Measurements from ENCODE around the gene AFF3.

The AFF3 gene

DNA sequence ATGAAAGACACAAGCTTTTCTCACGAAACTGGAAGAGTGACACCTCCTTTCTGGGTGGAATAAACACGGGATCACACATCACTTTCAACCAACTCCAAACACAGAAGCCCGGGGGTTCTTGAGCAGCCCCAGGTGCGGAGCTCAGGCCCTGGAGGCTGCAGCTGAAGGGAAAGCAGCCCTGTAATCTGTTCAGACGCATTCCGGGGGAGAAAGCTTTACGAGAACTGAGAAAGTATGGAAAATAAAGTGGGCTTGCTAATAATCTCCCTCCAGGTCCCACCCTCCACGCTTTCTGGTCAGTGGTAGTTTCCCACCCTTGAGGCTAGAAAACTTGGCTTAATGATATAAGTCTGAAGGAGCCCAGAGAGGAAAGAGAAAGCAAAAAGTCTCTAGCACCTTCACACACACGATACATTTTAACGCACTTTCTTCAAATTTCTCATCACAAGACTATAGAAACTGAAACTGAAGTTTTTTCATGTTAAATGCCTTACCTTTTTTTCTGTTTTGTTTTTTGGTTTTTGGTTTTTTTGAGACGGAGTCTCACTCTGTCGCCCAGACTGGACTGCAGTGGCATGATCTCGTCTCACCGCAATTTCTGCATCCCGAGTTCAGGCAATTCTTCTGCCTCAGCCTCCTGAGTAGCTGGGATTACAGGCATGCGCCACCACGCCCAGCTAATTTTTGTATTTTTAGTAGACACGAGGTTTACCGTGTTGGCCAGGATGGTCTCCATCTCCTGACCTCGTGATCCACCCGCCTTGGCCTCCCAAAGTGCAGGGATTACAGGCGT lies 141.3 kb downstream of the AFF3 start:
- TF ChIP-seq, protein P1, sequence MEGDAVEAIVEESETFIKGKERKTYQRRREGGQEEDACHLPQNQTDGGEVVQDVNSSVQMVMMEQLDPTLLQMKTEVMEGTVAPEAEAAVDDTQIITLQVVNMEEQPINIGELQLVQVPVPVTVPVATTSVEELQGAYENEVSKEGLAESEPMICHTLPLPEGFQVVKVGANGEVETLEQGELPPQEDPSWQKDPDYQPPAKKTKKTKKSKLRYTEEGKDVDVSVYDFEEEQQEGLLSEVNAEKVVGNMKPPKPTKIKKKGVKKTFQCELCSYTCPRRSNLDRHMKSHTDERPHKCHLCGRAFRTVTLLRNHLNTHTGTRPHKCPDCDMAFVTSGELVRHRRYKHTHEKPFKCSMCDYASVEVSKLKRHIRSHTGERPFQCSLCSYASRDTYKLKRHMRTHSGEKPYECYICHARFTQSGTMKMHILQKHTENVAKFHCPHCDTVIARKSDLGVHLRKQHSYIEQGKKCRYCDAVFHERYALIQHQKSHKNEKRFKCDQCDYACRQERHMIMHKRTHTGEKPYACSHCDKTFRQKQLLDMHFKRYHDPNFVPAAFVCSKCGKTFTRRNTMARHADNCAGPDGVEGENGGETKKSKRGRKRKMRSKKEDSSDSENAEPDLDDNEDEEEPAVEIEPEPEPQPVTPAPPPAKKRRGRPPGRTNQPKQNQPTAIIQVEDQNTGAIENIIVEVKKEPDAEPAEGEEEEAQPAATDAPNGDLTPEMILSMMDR (IDR thresholded peaks at IDR 0.05; ENCODE audit: low read depth, low read length, poor library complexity, severe bottlenecking): no peak
- no peak for TF ChIP-seq EZH2phosphoT487 (IDR thresholded peaks at IDR 0.05; ENCODE audit: borderline replicate concordance, low read length)
- Histone ChIP-seq H3K79me2 (ENCODE audit: control insufficient read depth, low read length) (no peaks in the 10 kb centered on the region), H3K9me3 (ENCODE audit: control insufficient read depth, insufficient read depth, low read length) (no peaks in the 10 kb centered on the region), H3K9me2 (replicated peaks; ENCODE audit: control insufficient read depth, low read length) (no peaks in the 10 kb centered on the region), H3F3A (ENCODE audit: control insufficient read depth, insufficient read depth) (no peaks in the 10 kb centered on the region), H3K27ac (ENCODE audit: low read depth, low read length) (no peak overlapping the region), H3K4me2 (ENCODE audit: low read length) (no peak overlapping the region), H4K20me1 (ENCODE audit: control insufficient read depth, insufficient read depth, low read depth, low read length) (no peaks in the 10 kb centered on the region), H3K4me3 (ENCODE audit: low read length) (no peak overlapping the region), H3K4me1 (ENCODE audit: control insufficient read depth, low read length) (no peaks in the 10 kb centered on the region), H3K27me3 (ENCODE audit: control insufficient read depth, low read length) (no peaks in the 10 kb centered on the region), H3K36me3 (ENCODE audit: control insufficient read depth, low read length) (peaks cover 27% of the 10 kb centered on the region)

GRCh38 chr2:99998651-99999320 lies 143.6 kb downstream of the AFF3 start:
- Histone ChIP-seq H3K4me2 (ENCODE audit: low read length) (no peak overlapping the region), H3F3A (ENCODE audit: control insufficient read depth, insufficient read depth) (no peaks in the 10 kb centered on the region), H3K9me3 (ENCODE audit: control insufficient read depth, insufficient read depth, low read length) (no peaks in the 10 kb centered on the region), H3K4me1 (ENCODE audit: control insufficient read depth, low read length) (no peaks in the 10 kb centered on the region), H3K4me3 (ENCODE audit: low read length) (no peak overlapping the region), H3K27me3 (ENCODE audit: control insufficient read depth, low read length) (no peaks in the 10 kb centered on the region), H3K79me2 (ENCODE audit: control insufficient read depth, low read length) (no peaks in the 10 kb centered on the region), H3K36me3 (ENCODE audit: control insufficient read depth, low read length) (peaks cover 12% of the 10 kb centered on the region), H4K20me1 (ENCODE audit: control insufficient read depth, insufficient read depth, low read depth, low read length) (no peaks in the 10 kb centered on the region), H3K27ac (ENCODE audit: low read depth, low read length) (no peak overlapping the region), H3K9me2 (replicated peaks; ENCODE audit: control insufficient read depth, low read length) (no peaks in the 10 kb centered on the region)
- TF ChIP-seq EZH2phosphoT487 (IDR thresholded peaks at IDR 0.05; ENCODE audit: borderline replicate concordance, low read length): no peak
- TF ChIP-seq, protein P1 (IDR thresholded peaks at IDR 0.05; ENCODE audit: low read depth, low read length, poor library complexity, severe bottlenecking): no peak

DNA sequence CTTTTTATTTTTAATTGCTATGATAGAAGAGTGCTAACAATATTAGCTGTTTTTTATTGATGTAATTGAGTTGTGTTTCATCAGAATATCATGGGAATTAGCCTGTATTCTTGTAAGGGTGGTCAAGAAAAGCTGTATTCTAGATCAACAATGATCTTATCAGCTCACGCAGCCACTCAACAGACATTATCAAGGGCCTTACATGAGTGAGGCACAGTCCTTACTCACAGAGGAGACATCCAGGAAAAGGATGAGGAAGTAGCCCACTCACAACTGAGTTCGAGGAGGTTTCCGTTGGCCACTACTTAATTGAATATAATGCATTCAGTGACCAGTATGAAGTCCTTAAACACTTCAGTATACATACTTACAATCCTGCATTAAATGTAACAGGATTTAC lies 152.5 kb downstream of the AFF3 start:
- TF ChIP-seq, protein P1 (IDR thresholded peaks at IDR 0.05; ENCODE audit: low read depth, low read length, poor library complexity, severe bottlenecking): no peak
- no peak for TF ChIP-seq EZH2phosphoT487 (IDR thresholded peaks at IDR 0.05; ENCODE audit: borderline replicate concordance, low read length)

More for the DNA sequence above, 152.5 kb downstream of the AFF3 start:
- Histone ChIP-seq H3K9me3 (ENCODE audit: control insufficient read depth, insufficient read depth, low read length) (no peaks in the 10 kb centered on the region), H3K4me3 (ENCODE audit: low read length) (no peak overlapping the region), H3K79me2 (ENCODE audit: control insufficient read depth, low read length) (no peaks in the 10 kb centered on the region), H3K9me2 (replicated peaks; ENCODE audit: control insufficient read depth, low read length) (no peaks in the 10 kb centered on the region), H3K4me1 (ENCODE audit: control insufficient read depth, low read length) (no peaks in the 10 kb centered on the region), H3K4me2 (ENCODE audit: low read length) (no peak overlapping the region), H3K27ac (ENCODE audit: low read depth, low read length) (no peak overlapping the region), H4K20me1 (ENCODE audit: control insufficient read depth, insufficient read depth, low read depth, low read length) (no peaks in the 10 kb centered on the region), H3K27me3 (ENCODE audit: control insufficient read depth, low read length) (no peaks in the 10 kb centered on the region), H3F3A (ENCODE audit: control insufficient read depth, insufficient read depth) (no peaks in the 10 kb centered on the region), H3K36me3 (ENCODE audit: control insufficient read depth, low read length) (peaks cover 11% of the 10 kb centered on the region; the same call in 1 of the 2 replicates)
